HepG2 (cell line): Measurements from ENCODE around the gene GPBAR1. TPM values are rescaled to one million over a fixed set of nuclear protein-coding genes. Genes with fewer than 3 reads are reported as not detected.

Source experiments
- BCL6 ChIP-seq: IDR thresholded peaks from 2 replicates; pipeline ENCODE4 v1.6.1; 2016; ENCODE audit warnings: missing genetic modification reagents, missing compliant biosample characterization
- KAT8 ChIP-seq: IDR thresholded peaks from 2 replicates; pipeline ENCODE4 v1.6.1; 2016; ENCODE audit warnings: missing genetic modification reagents, missing compliant biosample characterization
- MIXL1 ChIP-seq: IDR thresholded peaks from 2 replicates; pipeline ENCODE4 v1.6.1; 2016
- NR2C2 ChIP-seq: sonication (generic); formaldehyde crosslinking; IDR thresholded peaks from 2 replicates; pipeline ENCODE4 v1.4.0; 2020; ENCODE audit warnings: missing genetic modification reagents, mild to moderate bottlenecking, moderate library complexity, borderline replicate concordance
- NRL ChIP-seq: sonication (generic); formaldehyde crosslinking; IDR thresholded peaks from 2 replicates; pipeline ENCODE4 v1.5.0; 2020; ENCODE audit warnings: missing genetic modification reagents, mild to moderate bottlenecking, moderate library complexity, borderline replicate concordance
- SAP130 ChIP-seq: IDR thresholded peaks from 2 replicates; pipeline ENCODE4 v1.6.1; 2016; ENCODE audit warnings: low read depth
- SNAPC2 ChIP-seq: sonication (generic); formaldehyde crosslinking; IDR thresholded peaks from 2 replicates; pipeline ENCODE4 v1.8.1; 2022; ENCODE audit warnings: mild to moderate bottlenecking, missing genetic modification reagents
- ZFX ChIP-seq: sonication (generic); formaldehyde crosslinking; IDR thresholded peaks from 2 replicates; pipeline ENCODE4 v1.4.0; 2020; ENCODE audit warnings: mild to moderate bottlenecking, low read depth, missing genetic modification reagents, moderate library complexity
- ZNF484 ChIP-seq: sonication (generic); formaldehyde crosslinking; IDR thresholded peaks from 2 replicates; pipeline ENCODE4 v1.5.1; 2020; ENCODE audit warnings: mild to moderate bottlenecking, low read depth, missing genetic modification reagents, borderline replicate concordance
- ZNF678 ChIP-seq: sonication (generic); formaldehyde crosslinking; IDR thresholded peaks from 2 replicates; pipeline ENCODE4 v1.4.0; 2020; ENCODE audit warnings: mild to moderate bottlenecking, missing genetic modification reagents
- polyA plus RNA-seq, 8 experiments: library from polyadenylated mRNA; depleted of rRNA in 3 of 8; stranded (reverse) in 7 of 8; unstranded in 1 of 8; fragments of >200 nt; fragmentation: Illumina TruSeq in 4 of 8; extraction: Trizol in 4 of 8; gene quantifications; 2 replicates each; pipeline versions ENCODE4 v1.2.1 to v1.2.3, GENCODE V29; 2011 to 2016; ENCODE audit warnings: low read depth in 4 of 8, missing spikeins in 1 of 8, mixed read lengths in 1 of 8; ENCODE audit not compliant: insufficient read depth in 1 of 8
- total RNA-seq, 5 experiments: library from RNA; depleted of rRNA; stranded (reverse); fragments of >200 nt; fragmentation: Illumina TruSeq; extraction: Trizol; gene quantifications; 2 replicates each; pipeline ENCODE4 v1.2.3, GENCODE V29; 2016; ENCODE audit warnings: low read depth in 1 of 5
- TF ChIP-seq, protein P1 (sequence below): sonication (generic); formaldehyde crosslinking; IDR thresholded peaks from 2 replicates; pipeline ENCODE4 v1.4.0; 2020; ENCODE audit warnings: missing genetic modification reagents, mild to moderate bottlenecking, borderline replicate concordance
- TF ChIP-seq, protein P2 (sequence below): sonication (generic); formaldehyde crosslinking; IDR thresholded peaks from 2 replicates; pipeline ENCODE4 v1.8.0; 2022; ENCODE audit warnings: low read depth, missing genetic modification reagents
- TF ChIP-seq, protein P3 (sequence below): IDR thresholded peaks from 2 replicates; pipeline ENCODE4 v1.6.1; 2016; ENCODE audit warnings: missing genetic modification reagents, missing compliant biosample characterization
- TF ChIP-seq, protein P4 (sequence below): sonication (generic); formaldehyde crosslinking; IDR thresholded peaks from 2 replicates; pipeline ENCODE4 v1.5.0; 2020; ENCODE audit warnings: mild to moderate bottlenecking, missing genetic modification reagents, borderline replicate concordance
- TF ChIP-seq, protein P5 (sequence below): sonication (generic); formaldehyde crosslinking; IDR thresholded peaks from 2 replicates; pipeline ENCODE4 v1.4.0; 2020; ENCODE audit warnings: missing genetic modification reagents

The GPBAR1 gene
- total and polyA plus RNA-seq, 2 of the 13 experiments (the other 11 are each of a cell fraction or from before 2014, with no cell fraction given) = 0.05 to 0.09 TPM

DNA sequence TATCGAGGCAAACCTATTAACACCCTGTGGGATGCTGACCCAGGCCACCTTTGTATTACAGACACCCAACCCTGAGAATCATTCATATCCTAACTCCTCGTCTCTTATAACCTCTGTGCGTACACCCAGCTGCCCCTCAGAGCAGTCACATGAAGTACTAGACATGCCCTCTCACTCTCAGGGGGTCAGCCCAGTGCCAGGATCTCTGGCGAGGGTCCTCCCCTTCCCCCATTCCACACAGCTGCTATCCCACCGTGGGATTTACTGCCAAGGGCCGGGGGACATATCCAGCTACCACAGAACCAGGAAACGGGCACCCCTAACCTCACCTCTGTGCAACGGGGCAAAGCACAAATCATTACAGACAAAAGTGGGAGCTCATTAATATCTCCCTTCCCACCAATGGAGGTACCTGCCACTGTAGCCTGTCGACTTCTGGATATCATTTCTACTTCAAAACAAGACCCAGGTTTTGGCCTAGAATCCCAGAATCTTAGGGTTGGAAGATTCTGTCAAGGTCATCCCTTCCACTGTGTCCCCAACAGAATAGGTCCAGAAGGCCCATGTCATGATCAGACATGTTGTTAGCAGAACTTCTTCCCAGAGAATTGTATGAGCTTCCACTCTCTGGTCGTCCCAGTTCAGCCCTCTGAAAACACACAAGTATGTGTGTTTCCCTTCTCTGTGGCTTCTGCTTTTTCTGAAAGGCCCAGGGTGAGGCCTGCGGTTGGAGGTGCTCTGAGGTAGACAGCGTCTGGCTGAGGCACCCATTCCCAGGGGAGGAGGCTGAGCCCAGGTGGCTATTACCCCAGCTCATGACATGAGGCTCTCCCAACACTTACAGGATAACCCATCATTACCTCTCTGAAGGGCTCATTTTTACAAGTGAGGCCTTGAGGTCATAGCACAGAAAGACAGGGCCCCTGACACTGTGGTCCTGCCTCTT lies 29.8 kb downstream of the GPBAR1 start (continued):
- TF ChIP-seq, protein P1, sequence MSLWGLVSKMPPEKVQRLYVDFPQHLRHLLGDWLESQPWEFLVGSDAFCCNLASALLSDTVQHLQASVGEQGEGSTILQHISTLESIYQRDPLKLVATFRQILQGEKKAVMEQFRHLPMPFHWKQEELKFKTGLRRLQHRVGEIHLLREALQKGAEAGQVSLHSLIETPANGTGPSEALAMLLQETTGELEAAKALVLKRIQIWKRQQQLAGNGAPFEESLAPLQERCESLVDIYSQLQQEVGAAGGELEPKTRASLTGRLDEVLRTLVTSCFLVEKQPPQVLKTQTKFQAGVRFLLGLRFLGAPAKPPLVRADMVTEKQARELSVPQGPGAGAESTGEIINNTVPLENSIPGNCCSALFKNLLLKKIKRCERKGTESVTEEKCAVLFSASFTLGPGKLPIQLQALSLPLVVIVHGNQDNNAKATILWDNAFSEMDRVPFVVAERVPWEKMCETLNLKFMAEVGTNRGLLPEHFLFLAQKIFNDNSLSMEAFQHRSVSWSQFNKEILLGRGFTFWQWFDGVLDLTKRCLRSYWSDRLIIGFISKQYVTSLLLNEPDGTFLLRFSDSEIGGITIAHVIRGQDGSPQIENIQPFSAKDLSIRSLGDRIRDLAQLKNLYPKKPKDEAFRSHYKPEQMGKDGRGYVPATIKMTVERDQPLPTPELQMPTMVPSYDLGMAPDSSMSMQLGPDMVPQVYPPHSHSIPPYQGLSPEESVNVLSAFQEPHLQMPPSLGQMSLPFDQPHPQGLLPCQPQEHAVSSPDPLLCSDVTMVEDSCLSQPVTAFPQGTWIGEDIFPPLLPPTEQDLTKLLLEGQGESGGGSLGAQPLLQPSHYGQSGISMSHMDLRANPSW = no peak
- TF ChIP-seq KAT8 (CRISPR knock-in tag) (0 out of 2 replicates have a peak, but pooled peaks have one; percentile 5), ZNF678 (CRISPR knock-in tag) (no peak), SAP130 (CRISPR knock-in tag) (0 out of 2 replicates have a peak, but pooled peaks have one; percentile 8), ZNF484 (no peak), MIXL1 (no peak), NR2C2 (CRISPR knock-in tag) (0 out of 2 replicates have a peak, but pooled peaks have one; percentile 29), SNAPC2 (0 out of 2 replicates have a peak, but pooled peaks have one; percentile 1), NRL (CRISPR knock-in tag) (no peak), ZFX (CRISPR knock-in tag) (peak; percentile 56; the same call in 1 of the 2 replicates), BCL6 (CRISPR knock-in tag) (0 out of 2 replicates have a peak, but pooled peaks have one; percentile 10)
- TF ChIP-seq, protein P2, sequence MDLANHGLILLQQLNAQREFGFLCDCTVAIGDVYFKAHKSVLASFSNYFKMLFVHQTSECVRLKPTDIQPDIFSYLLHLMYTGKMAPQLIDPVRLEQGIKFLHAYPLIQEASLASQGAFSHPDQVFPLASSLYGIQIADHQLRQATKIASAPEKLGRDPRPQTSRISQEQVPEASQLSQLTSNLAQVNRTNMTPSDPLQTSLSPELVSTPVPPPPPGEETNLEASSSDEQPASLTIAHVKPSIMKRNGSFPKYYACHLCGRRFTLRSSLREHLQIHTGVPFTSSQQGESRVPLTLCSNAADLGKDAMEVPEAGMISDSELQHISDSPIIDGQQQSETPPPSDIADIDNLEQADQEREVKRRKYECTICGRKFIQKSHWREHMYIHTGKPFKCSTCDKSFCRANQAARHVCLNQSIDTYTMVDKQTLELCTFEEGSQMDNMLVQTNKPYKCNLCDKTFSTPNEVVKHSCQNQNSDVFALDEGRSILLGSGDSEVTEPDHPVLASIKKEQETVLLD (CRISPR knock-in tag) = no peak
- TF ChIP-seq, protein P3, sequence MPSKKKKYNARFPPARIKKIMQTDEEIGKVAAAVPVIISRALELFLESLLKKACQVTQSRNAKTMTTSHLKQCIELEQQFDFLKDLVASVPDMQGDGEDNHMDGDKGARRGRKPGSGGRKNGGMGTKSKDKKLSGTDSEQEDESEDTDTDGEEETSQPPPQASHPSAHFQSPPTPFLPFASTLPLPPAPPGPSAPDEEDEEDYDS = 0 out of 2 replicates have a peak, but pooled peaks have one; percentile 9
- TF ChIP-seq, protein P4, sequence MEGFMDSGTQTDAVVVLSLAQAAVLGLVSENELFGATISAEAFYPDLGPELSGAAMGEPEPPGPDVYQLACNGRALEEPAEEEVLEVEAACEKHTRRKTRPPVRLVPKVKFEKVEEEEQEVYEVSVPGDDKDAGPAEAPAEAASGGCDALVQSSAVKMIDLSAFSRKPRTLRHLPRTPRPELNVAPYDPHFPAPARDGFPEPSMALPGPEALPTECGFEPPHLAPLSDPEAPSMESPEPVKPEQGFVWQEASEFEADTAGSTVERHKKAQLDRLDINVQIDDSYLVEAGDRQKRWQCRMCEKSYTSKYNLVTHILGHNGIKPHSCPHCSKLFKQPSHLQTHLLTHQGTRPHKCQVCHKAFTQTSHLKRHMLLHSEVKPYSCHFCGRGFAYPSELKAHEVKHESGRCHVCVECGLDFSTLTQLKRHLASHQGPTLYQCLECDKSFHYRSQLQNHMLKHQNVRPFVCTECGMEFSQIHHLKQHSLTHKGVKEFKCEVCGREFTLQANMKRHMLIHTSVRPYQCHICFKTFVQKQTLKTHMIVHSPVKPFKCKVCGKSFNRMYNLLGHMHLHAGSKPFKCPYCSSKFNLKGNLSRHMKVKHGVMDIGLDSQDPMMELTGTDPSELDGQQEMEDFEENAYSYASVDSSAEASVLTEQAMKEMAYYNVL (CRISPR knock-in tag) = 0 out of 2 replicates have a peak, but pooled peaks have one; percentile 21
- TF ChIP-seq, protein P5, sequence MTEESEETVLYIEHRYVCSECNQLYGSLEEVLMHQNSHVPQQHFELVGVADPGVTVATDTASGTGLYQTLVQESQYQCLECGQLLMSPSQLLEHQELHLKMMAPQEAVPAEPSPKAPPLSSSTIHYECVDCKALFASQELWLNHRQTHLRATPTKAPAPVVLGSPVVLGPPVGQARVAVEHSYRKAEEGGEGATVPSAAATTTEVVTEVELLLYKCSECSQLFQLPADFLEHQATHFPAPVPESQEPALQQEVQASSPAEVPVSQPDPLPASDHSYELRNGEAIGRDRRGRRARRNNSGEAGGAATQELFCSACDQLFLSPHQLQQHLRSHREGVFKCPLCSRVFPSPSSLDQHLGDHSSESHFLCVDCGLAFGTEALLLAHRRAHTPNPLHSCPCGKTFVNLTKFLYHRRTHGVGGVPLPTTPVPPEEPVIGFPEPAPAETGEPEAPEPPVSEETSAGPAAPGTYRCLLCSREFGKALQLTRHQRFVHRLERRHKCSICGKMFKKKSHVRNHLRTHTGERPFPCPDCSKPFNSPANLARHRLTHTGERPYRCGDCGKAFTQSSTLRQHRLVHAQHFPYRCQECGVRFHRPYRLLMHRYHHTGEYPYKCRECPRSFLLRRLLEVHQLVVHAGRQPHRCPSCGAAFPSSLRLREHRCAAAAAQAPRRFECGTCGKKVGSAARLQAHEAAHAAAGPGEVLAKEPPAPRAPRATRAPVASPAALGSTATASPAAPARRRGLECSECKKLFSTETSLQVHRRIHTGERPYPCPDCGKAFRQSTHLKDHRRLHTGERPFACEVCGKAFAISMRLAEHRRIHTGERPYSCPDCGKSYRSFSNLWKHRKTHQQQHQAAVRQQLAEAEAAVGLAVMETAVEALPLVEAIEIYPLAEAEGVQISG (CRISPR knock-in tag) = 0 out of 2 replicates have a peak, but pooled peaks have one; percentile 10
- TF ChIP-seq, all 625 proteins: peak for 31
